HG03520 (cell line): ENCODE measurements around the gene PHKG2.

Experiments
- ATAC-seq: cut with Tn5 transposase; IDR thresholded peaks from one replicate; pipeline ENCODE4 v1.9.1; 2021; ENCODE audit warnings: mild to moderate bottlenecking, moderate library complexity; ENCODE audit not compliant: unreplicated experiment

PHKG2 gene

DNA sequence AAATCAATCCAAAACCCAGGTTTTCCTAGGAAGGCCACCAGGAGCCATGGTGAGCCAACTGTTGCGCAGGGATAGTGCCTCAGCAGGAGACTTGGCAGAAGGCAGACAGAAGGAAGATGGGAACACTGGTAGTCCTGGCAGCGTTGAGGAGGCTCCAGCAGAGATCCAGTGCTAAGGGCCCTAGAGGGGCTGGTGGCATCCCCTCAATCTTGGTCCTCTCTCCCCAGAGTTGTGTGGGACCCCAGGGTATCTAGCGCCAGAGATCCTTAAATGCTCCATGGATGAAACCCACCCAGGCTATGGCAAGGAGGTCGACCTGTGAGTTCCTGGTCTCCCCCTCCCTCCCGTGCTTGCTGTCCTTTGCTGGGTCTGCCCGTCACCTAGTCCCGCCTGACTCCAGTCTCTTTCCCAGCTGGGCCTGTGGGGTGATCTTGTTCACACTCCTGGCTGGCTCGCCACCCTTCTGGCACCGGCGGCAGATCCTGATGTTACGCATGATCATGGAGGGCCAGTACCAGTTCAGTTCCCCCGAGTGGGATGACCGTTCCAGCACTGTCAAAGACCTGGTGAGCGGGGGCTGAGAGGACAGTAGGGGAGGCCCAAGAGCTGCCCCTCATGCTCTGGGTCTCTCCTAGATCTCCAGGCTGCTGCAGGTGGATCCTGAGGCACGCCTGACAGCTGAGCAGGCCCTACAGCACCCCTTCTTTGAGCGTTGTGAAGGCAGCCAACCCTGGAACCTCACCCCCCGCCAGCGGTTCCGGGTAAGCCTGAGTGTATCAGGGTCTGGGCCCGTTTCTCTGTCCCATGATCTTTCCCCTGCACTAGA, 7.9 kb downstream of the PHKG2 start:
- ATAC-seq = no peak

DNA sequence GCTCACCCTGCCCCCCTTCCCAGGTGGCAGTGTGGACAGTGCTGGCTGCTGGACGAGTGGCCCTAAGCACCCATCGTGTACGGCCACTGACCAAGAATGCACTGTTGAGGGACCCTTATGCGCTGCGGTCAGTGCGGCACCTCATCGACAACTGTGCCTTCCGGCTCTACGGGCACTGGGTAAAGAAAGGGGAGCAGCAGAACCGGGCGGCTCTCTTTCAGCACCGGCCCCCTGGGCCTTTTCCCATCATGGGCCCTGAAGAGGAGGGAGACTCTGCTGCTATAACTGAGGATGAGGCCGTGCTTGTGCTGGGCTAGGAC, 8.5 kb downstream of the PHKG2 start:
- no peak for ATAC-seq

DNA sequence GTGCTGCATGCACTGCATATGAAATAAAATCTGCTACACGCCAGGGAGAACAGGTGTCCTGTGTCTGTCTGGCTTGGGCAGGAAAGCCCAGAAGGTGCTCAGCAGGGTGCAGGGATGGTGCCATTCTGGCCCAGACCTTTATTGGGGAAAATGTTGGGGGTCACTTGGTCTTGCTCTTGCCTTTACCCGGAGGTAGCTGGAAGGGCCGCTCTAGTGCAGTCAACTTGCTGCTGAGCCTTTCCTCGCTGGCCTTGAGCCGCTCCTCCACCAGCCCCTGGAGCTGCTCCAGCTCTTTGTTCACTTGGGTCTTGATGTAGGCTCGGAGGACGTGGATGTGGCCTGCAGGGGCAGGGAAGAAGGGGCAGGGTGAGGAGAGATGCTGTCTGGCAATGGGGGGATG, 9.1 kb downstream of the PHKG2 start:
- ATAC-seq = no peak

DNA sequence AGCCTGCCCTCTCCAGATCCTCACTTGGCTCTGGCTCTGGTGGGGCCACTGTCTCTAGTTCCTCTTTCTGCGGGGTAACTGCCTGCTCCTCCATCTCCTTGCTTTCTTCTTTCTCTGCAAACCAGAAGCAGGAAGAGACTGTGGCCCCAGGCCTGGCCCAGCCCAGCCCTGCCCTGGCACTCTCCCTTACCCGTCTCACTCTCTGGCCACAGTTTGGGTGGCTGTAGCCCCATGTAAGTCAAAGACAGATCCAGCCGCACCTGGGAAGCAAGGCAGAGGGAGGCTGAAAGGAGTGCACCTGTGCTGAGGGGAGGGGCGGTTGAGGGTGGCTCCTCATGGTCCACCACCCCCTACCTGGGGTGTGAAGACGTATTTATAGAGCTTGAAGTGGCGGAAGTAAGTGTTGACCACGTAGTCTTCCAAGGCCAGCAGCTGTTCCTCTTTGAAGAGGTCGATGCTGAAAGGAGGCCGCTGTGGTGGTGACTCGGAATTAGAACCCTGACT, 10.8 kb downstream of the PHKG2 start:
- ATAC-seq = no peak

DNA sequence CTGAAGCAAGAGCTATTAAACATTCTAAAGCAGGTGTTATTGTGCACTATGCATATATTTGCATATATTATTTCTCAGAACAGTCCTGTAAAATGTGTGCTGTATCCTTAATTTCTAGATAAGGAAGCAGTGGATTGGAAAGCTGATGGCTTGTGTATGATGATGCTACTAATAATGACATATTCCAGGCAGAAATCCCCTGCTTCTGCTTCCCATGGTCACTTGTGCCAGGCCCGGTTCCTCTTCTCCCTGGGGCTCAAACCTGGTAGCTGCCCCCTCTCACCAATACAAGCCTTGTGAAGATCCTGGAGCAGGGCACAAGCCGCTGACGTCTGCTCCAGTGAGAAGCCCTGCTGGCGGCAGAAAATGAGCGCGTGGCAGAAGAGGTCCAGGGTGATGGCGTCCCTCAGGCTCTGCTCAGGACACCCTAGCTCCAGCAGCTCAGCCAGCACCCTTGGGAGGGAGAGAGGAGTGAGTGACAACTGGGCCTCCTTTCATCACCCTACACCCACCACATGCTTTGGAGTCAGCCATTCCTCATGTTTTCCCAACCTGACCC, 11.9 kb downstream of the PHKG2 start:
- no peak for ATAC-seq

DNA sequence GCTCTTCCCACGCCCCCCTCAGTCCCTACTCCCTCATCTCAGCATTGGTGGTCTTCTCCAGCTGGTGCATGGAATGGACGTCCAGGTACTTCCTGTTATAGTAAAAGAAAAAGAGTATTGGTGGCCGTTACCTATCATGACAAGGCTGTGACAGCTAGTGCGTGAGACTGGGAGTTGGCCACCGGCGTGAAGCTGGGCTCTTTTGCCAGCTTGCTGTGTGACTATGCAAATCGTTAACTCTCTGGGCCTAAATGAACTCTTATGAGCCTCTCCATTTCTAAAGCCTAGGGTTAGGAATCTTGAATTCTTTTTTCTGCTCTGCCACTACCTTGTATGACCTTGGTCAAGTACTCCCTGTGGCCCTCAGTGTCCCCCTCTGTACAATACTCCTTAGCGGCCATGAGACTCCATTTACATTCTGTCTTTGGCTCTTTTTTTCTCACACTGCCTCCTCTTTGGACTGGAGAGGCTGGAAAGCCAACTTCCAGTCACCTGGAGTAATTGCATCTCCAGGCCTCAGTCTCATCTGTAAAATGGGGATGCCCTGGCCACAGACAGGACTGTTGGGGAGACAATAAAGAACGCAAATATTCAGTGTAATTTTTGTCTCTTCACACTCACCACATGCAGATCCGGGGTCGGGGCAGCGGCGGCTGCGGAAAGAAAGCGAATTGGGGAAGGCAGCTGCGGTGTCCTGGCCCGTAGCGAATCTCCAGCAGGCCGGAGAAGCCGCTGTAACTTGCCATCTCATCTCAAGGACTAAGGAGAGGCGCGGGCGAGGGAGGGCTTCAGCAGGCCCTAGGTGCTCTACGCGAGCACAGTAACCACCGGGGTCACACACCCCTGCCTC, 12.6 kb downstream of the PHKG2 start:
- no peak for ATAC-seq

DNA sequence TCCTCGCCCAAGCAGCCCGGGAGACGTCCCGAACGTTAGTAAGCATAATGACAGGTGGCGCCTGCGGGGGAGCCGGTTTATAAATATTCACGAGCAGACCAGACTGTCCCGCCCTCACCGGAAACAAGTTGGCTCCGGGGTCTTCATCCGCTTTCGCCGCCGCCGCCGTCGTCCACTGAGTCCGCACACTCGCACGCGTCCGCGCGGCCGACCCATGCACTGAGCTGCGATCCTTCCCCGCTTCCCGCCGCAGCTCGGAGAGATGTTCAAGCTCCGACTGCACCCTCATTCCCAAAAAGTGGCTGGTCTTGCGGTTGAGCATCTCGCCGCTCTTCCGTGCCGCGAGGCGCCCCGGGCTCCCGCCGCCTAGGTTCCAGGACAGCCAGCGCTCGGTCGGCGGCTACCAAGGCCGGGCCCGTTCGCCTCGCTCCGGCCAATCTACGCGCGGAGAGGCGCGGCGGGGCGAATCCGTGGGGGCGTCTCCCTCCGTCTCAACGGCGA, 13.3 kb downstream of the PHKG2 start:
- ATAC-seq = no peak

DNA sequence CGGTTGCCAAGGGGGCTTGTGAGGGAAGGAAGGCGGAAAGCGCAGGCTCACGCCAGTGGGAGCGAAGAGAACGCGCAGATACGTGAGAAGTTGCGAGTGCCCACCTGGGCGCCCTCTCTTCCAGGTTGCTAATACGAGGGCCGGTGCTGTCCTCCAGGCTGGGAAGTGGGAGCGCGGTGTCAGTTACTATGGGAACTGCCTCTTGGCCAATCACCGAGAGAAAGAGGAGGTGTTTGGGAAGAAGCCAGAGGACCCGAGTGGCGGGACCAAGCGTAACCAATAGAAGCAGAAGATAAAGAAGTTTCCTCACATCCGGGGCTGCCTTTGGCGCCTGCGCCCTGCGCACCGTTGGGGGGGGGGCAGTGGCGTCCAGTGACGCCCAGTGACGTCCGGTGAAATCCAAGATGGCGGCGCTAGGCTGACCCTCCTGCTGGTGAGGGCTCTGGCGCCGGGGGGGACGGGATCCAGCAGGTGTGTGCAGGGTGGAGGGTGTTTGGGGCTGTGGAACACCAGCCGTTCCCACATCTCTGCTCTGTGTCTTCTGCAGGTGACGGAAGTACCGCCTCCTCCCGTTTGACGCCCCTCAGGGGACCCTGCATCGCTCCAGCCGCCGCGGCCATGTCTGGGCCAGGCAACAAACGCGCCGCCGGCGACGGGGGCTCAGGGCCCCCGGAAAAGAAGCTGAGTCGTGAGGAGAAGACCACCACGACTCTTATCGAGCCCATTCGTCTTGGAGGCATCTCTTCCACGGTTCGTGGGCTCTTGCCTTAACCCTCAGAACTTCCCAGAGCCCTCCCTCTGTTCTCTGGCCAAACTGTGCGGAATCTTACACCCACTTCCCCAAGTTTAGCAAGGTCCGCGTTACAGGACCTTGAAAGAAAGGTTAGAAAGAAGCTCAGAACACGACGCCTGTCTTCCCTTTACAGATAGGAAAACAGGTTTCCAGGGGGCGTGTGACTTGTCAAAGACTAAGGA, 14.0 kb downstream of the PHKG2 start, which contains the start of the genes CFAP119 and RNF40:
Gene CFAP119 (minus strand): TSS at position 135 of the 975 bp plus-strand sequence. CDS start 314 bp downstream, outside the sequence.
Gene RNF40 (plus strand): TSS at position 395 of the 975 bp plus-strand sequence. CDS start 224 bp downstream, at position 619.
- ATAC-seq = peak; percentile 83

DNA sequence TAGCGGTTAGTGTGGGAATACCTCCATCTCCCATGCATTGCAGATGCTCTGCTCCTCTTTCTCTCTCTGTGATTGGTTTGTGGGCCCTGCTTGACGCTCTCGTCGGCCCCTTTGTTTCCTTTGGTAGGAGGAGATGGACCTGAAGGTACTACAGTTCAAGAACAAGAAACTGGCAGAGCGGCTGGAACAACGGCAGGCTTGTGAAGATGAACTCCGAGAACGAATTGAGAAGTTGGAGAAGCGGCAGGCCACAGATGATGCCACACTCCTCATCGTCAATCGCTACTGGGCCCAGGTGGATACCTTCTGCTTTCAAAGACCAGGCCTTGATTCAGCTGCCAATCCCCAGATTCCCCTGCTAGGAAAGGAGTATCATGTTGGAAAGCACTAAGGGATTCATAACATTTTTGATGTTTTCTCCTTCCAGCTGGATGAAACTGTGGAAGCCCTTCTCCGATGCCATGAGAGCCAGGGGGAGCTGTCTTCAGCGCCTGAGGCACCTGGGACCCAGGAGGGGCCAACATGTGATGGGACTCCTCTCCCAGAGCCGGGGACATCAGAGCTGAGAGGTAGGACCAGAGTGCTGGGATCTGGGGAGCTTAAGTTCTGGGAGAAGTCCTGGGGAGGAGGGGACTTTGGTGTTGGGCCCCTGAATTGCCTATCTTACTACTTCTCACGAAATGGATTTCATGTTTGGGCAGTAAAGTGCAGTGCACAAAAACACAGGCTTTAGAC, 14.9 kb downstream of the PHKG2 start:
- no peak for ATAC-seq

DNA sequence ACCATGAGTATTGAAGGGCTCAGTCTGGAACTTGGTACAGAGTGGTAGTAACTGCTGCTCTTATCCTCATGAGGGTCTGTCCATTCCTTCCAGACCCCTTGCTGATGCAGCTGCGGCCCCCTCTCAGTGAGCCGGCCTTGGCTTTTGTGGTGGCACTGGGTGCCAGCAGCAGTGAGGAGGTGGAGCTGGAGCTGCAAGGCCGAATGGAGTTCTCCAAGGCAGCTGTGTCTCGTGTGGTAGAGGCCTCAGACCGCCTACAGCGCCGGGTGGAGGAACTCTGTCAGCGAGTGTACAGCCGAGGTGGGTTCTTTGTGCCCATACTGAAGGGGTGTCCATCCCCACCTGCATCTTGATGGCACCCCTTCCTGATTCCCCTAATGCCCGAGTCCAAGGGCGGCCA, 15.9 kb downstream of the PHKG2 start:
- ATAC-seq = no peak

DNA sequence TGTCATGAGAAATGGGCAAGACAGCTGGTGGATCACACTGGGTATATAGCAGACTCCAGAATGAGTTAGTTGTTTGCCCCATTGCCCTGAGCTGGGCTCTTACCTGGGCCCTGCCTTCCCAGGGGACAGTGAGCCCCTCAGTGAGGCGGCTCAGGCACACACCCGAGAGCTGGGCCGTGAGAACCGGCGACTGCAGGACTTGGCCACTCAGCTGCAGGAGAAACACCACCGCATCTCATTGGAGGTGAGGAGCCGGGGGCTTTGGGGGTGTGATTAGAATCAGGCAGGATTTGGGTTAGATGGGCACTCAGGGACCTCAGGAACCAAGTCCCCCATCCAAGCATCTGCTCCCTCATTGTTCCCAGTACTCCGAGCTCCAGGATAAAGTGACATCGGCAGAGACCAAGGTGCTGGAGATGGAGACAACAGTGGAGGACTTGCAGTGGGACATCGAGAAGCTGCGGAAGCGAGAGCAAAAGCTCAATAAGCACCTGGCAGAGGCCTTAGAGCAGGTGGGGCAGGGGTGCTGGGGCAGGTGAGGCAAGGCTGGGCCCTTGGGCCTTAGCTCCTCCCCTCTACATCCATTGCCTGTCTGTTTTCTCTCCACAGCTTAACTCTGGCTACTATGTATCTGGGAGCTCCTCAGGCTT, 16.7 kb downstream of the PHKG2 start:
- ATAC-seq = no peak

DNA sequence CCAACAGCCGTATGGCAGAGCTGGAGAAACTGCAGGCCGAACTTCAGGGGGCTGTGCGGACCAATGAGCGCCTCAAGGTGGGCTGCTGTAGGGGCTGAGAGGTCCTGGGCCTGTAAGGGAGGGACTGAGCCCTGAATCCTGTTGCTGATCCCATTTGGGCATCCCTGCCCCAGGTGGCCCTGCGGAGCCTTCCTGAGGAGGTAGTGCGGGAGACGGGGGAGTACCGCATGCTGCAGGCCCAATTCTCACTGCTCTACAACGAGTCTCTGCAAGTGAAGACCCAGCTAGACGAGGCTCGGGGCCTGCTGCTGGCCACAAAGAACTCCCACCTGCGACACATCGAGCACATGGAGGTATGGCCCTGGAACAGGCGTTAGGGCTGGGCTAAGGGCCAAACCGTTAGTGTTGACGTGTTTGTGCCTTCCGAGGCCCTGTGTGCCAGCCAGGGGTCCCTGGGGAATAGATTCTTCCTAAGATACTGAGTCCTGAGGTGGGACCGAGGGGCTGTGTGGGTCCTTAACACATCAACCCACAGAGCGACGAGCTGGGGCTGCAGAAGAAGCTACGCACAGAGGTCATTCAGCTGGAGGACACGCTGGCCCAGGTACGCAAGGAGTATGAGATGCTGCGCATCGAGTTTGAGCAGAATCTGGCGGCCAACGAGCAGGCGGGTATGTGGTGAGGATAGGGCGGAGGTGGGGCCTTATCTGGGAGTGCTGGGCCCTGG, 18.1 kb downstream of the PHKG2 start:
- ATAC-seq = no peak

DNA sequence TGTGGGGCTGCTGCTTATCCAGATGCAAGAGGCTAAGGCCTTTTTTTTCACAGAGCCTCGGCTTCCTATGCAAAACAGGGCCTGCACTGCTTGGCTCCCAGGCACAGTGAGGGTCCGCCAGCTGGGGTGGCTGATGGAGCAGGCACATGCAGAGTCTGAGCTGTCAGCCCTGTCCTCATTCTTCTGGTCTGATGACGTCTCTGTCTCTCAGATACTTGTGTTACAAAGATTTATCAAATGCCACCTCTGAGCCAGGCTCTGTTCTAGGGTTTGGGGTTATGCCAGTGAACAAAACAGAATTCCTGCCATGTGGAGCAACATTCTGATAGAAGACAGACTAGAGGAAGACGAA, 18.7 kb downstream of the PHKG2 start:
- ATAC-seq = no peak

DNA sequence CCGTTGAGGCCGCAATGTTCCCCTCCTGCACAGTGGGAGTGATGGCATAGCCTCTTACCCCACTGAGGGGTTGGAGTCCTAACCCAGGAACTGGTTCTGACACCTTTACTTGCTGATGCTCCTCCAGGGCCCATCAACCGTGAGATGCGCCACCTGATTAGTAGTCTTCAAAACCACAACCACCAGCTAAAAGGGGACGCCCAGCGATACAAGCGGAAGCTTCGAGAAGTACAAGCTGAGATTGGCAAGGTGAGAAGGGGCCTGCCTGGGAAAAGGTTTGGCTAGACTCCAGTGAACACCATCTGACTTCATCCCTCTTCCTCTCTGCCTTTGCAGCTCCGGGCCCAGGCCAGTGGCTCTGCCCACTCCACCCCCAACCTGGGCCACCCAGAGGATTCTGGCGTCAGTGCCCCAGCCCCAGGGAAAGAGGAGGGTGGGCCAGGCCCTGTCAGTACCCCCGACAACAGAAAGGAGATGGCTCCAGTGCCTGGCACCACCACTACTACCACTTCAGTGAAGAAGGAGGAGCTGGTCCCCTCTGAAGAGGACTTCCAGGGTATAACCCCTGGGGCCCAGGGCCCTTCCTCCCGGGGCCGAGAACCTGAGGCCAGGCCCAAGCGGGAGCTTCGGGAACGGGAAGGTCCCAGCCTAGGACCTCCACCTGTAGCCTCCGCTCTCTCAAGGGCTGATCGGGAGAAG, 19.7 kb downstream of the PHKG2 start:
- ATAC-seq = no peak

DNA sequence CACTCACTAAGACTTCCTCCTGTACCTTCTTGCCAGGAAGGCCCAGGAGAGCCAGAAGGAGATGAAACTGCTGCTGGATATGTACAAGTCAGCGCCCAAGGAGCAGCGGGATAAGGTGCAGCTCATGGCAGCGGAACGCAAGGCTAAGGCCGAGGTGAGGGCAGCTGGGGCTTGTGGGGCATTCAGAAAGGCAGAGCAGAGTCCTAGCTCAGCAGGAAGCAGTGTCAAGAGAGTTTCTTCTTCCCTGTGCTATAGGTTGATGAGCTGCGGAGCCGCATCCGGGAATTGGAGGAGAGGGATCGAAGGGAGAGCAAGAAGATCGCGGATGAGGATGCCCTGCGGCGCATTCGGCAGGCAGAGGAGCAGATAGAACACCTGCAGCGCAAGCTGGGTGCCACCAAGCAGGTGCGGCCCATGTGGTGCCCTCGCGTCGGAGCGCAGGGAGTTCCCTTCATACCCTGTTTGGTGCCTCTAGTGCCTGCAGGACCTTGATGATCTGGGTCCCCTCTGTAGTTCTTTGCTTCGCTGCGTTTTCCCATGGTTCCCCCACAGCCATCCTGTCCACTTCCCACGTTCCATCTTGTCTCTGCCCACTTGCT, 20.5 kb downstream of the PHKG2 start:
- ATAC-seq = no peak

DNA sequence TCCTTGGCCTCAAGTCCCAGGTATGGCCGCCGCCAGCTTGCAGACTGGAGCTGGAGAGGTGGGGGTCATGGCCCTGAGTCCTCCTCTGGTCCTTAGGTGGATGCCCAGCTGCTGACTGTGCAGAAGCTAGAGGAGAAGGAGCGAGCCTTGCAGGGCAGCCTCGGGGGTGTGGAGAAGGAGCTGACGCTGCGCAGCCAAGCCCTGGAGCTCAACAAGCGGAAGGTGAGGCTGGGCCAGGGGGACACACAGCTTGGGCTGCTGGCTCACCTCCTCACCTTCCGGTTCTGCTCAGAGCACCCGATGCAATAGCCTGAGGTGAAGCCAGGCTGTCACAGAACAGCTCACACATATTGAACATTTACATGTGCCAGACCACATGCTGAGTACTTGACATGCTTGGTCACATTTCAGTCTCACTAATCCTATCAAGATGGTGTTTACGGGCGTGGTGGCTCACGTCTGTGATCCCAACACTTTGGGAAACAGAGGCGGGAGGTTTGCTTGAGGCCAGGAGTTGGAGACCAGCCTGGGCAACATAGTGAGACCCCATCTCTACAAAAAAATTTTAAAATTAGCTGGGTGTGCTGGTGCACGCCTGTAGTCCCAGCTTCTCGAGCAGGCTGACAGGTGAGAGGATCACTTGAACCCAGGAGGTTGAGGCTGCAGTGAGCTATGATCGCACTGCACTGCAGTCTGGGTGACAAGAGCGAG, 21.3 kb downstream of the PHKG2 start:
- ATAC-seq = no peak

DNA sequence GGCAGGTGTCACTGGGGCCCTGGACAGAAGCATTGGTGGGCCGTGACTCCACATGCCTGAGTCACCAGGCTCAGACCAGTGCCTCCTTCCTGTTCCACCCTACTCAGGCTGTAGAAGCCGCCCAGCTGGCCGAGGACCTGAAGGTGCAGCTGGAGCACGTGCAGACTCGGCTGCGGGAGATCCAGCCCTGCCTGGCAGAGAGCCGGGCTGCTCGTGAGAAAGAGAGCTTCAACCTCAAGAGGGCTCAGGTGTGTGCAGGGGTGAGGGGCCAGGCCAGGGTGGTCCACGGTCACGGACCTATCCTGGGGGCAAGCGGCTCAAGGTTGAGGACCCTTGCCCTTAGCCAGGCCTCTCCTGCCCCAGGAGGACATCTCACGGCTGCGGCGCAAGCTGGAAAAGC, 23.5 kb downstream of the PHKG2 start:
- no peak for ATAC-seq
